DND-41 (cell line): ENCODE results near the gene PHYHD1.

Source experiments
- ATAC-seq: fragments of 200-7000 bp; cut with Tn5 transposase; 3 replicates; pipeline ENCODE4 v1.9.1; 2021; ENCODE audit warnings: low read depth; ENCODE audit not compliant: insufficient read depth
- DNase-seq: peaks from one replicate; pipeline ENCODE4 v3.0.0-alpha.2; 2020
- H2AFZ ChIP-seq: 2 replicates; pipeline ENCODE4 v1.6.0; 2012; ENCODE audit warnings: low read depth, low read length
- H3K27ac ChIP-seq: 2 replicates; pipeline ENCODE4 v1.5.1; 2012; ENCODE audit warnings: low read length, inconsistent platforms
- H3K27me3 ChIP-seq: fragments of 200-600 bp; sonication (generic); 2 replicates; pipeline ENCODE4 v1.6.0; 2012; ENCODE audit warnings: low read length, mild to moderate bottlenecking, inconsistent platforms; ENCODE audit not compliant: insufficient read depth, poor library complexity
- H3K36me3 ChIP-seq: 2 replicates; pipeline ENCODE4 v1.5.1; 2012; ENCODE audit warnings: low read length, inconsistent platforms; ENCODE audit not compliant: insufficient read depth
- H3K4me1 ChIP-seq: 2 replicates; pipeline ENCODE4 v1.5.1; 2012; ENCODE audit warnings: mild to moderate bottlenecking, low read length; ENCODE audit not compliant: insufficient read depth
- H3K4me2 ChIP-seq: 2 replicates; pipeline ENCODE4 v1.6.0; 2012; ENCODE audit warnings: mild to moderate bottlenecking, moderate library complexity, low read length, inconsistent platforms; ENCODE audit not compliant: insufficient read depth
- H3K4me3 ChIP-seq, 2 experiments: fragments of 200-600 bp in 1 of 2; shearing (Covaris generic) in 1 of 2; 2 replicates each; pipeline ENCODE4 v1.5.1; 2012 to 2016; ENCODE audit warnings: inconsistent platforms in 2 of 2, low read length in 2 of 2, mild to moderate bottlenecking in 2 of 2, low read depth in 1 of 2, moderate library complexity in 1 of 2
- H3K79me2 ChIP-seq: 2 replicates; pipeline ENCODE4 v1.6.0; 2012; ENCODE audit warnings: low read length, inconsistent platforms; ENCODE audit not compliant: insufficient read depth
- H3K9ac ChIP-seq: 2 replicates; pipeline ENCODE4 v1.6.0; 2012; ENCODE audit warnings: low read depth, mild to moderate bottlenecking, inconsistent platforms, low read length, moderate library complexity
- H3K9me3 ChIP-seq: 2 replicates; pipeline ENCODE4 v1.5.1; 2012; ENCODE audit warnings: low read length, moderate library complexity, mild to moderate bottlenecking, inconsistent platforms; ENCODE audit not compliant: insufficient read depth, severe bottlenecking
- H4K20me1 ChIP-seq: 2 replicates; pipeline ENCODE4 v1.6.0; 2012; ENCODE audit warnings: low read length; ENCODE audit not compliant: insufficient read depth
- EZH2 ChIP-seq: IDR thresholded peaks from 3 replicates; pipeline ENCODE4 v1.6.1; 2012; ENCODE audit warnings: borderline replicate concordance, low read depth, mild to moderate bottlenecking, moderate library complexity, low read length, inconsistent platforms; ENCODE audit not compliant: severe bottlenecking
- TF ChIP-seq, protein P1 (sequence below): IDR thresholded peaks from 2 replicates; pipeline ENCODE4 v1.5.1; 2012; ENCODE audit warnings: borderline replicate concordance, low read length, moderate library complexity, mild to moderate bottlenecking; ENCODE audit not compliant: poor library complexity, severe bottlenecking; ENCODE audit errors: extremely low read depth

Gene PHYHD1

DNA sequence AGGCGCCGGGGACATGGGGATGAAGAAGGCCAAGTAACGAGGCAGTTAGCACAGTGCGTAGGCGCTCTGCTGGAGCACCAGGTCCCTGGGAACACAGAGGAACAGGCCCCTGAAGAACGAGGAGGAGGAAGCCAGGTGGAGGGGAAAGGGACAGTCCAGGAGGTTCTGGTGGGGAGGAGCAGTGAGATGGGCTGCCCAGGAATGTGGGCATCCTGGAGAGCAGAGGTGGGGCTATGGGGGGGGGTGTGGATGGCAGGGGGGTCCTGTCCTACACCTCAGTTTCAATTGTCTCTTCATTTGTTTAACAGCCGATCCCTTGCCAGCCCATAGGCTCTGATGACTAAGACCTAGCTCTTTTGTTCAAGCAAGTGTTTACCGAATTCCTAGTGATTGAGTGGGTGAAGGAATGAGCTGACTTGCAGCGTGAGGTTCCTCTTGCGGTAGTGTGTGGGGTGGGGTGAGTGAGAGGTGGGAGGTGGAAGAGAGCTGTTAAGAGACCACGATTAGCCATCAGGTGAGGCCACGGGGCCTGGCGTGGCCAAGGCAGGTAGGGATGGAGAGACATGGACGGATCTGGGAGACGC lies 8.4 kb upstream of the PHYHD1 start:
- Histone ChIP-seq H3K27me3 (no peaks in the 10 kb centered on the region), H3K4me3 (no peak overlapping the region), H3K9me3 (no peaks in the 10 kb centered on the region), H3K79me2 (peaks cover 2% of the 10 kb centered on the region; the same call in 1 of the 2 replicates), H3K4me2 (no peak overlapping the region), H3K27ac (no peak overlapping the region), H4K20me1 (peaks cover 9% of the 10 kb centered on the region; the same call in 1 of the 2 replicates), H2AFZ (no peak overlapping the region), H3K9ac (no peak overlapping the region), H3K36me3 (peaks cover 71% of the 10 kb centered on the region), H3K4me1 (no peaks in the 10 kb centered on the region)
- ATAC-seq (no peak), DNase-seq (no peak)
- TF ChIP-seq, protein P1, sequence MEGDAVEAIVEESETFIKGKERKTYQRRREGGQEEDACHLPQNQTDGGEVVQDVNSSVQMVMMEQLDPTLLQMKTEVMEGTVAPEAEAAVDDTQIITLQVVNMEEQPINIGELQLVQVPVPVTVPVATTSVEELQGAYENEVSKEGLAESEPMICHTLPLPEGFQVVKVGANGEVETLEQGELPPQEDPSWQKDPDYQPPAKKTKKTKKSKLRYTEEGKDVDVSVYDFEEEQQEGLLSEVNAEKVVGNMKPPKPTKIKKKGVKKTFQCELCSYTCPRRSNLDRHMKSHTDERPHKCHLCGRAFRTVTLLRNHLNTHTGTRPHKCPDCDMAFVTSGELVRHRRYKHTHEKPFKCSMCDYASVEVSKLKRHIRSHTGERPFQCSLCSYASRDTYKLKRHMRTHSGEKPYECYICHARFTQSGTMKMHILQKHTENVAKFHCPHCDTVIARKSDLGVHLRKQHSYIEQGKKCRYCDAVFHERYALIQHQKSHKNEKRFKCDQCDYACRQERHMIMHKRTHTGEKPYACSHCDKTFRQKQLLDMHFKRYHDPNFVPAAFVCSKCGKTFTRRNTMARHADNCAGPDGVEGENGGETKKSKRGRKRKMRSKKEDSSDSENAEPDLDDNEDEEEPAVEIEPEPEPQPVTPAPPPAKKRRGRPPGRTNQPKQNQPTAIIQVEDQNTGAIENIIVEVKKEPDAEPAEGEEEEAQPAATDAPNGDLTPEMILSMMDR, result no peak
- TF ChIP-seq EZH2, result no peak

DNA sequence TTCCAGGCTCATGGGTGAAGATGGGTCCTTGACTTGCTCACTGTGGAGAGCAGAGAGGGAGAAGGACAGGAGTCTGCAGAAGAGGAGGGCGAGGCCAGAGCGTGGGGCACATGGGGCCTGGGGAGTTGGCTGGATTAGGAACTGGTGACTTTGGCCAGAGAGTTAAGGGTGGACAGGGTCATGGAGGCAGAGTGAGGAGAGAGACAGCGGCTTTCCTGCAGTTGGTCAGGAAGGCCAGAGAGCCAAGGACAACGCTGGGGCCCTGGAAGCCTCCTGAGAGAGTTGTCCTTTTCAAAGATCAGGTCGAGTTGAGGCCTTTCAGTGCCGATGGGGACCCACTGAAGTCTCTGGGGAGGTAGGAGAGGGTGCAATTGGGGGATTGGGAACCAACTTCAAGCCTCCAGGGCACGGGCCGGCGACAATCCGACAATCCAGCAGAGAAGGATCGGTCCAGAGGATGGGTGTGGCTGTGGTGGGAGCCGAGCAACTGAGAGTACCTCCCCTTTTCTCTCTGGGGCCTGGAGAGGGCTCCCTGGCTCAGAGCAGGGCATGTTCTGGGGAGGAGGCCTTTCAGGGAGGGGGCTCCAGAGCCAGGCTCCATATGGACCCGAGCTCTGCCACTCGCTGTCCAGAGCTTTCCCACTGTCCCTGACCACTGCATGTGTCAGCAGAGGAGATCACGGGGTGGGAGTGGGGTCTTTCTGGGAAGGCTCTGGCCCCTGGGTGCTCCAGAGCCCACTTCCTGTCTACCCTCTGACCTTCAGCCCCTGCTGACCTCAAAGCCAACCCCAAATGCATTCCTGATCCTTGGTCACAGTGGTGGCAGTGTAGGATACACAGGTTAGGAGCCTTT lies 7.5 kb upstream of the PHYHD1 start:
- H3K27me3 ChIP-seq, result no peaks in the 10 kb centered on the region
- H3K9ac ChIP-seq, result no peak overlapping the region
- no peak overlapping the region for H3K4me2 ChIP-seq
- DNase-seq (no peak), ATAC-seq (no peak)
- H2AFZ ChIP-seq, result no peak overlapping the region
- H3K36me3 ChIP-seq, result peaks cover 71% of the 10 kb centered on the region
- no peak overlapping the region for H3K27ac ChIP-seq
- TF ChIP-seq, protein P1, result no peak
- TF ChIP-seq EZH2, result no peak
- no peaks in the 10 kb centered on the region for H3K9me3 ChIP-seq
- no peak overlapping the region for H3K4me3 ChIP-seq
- peaks cover 2% of the 10 kb centered on the region; the same call in 1 of the 2 replicates for H3K79me2 ChIP-seq
- peaks cover 9% of the 10 kb centered on the region; the same call in 1 of the 2 replicates for H4K20me1 ChIP-seq
- H3K4me1 ChIP-seq, result no peaks in the 10 kb centered on the region

DNA sequence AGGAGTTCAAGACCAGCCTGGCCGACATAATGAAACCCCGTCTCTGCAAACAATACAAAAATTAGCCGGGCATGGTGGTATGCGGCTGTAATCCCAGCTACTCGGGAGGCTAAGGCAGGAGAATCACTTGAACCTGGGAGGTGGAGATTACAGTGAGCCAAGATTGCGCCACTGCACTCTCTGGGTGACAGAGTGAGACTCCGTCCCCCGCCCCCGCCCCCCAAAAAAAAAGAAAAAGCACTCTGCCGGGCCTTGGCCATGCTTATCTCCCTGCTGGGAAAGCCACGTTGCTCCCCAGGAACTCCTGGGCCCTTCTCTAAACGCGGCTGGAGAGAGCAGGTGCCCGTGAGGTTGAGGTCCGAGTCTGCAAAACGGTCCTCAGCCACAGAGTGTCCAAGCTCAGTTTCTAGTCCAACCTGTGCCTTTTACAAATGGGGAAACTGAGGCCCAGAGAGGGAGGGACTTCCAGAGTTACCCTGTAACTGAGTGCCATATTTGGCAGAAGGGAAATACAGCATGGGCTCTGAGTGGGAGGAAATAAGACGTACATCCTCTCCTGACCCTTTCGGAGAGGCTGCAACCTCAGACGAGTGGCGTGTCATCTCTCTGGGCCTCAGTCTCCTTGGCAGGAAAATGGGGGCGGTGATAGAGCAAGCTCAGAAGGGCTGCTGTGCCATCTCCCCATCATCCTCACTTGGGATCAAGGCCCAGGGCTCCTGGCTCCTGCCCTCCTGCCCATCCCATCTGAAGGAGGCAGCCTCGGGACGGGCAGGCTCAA lies 6.6 kb upstream of the PHYHD1 start:
- Histone ChIP-seq H3K4me3 (no peak overlapping the region), H2AFZ (no peak overlapping the region), H3K79me2 (peaks cover 2% of the 10 kb centered on the region; the same call in 1 of the 2 replicates), H3K27me3 (no peaks in the 10 kb centered on the region), H3K4me2 (no peak overlapping the region), H3K36me3 (peaks cover 61% of the 10 kb centered on the region), H3K9me3 (no peaks in the 10 kb centered on the region), H3K4me1 (no peaks in the 10 kb centered on the region), H3K9ac (no peak overlapping the region), H3K27ac (no peak overlapping the region), H4K20me1 (peaks cover 9% of the 10 kb centered on the region; the same call in 1 of the 2 replicates)
- TF ChIP-seq, protein P1, result no peak
- no peak for ATAC-seq
- DNase-seq, result no peak
